Heart right ventricle (tissue), 16 donors: ENCODE data around the gene HOXC13. TPM values are rescaled to one million over a fixed set of nuclear protein-coding genes. Genes with fewer than 3 reads are reported as not detected.

ENCODE experiments used
- ATAC-seq, 8 donors: fragments of 200-7000 bp; cut with Tn5 transposase; one replicate each; pipeline ENCODE4 v1.9.1; 2020; ENCODE audit warnings: mild to moderate bottlenecking in 8 of 8, moderate library complexity in 8 of 8, moderate number of reproducible peaks in 1 of 8
- DNase-seq, 2 donors: peaks; one replicate each; pipeline ENCODE4 v3.0.0-alpha.2; 2020
- H3K27ac ChIP-seq, 10 donors: fragments of 200-600 bp; sonication (generic) in 2 of 10; one replicate each; pipeline versions ENCODE4 v1.5.0 to v1.8.0; 2020 to 2022; ENCODE audit warnings: mild to moderate bottlenecking in 3 of 10
- H3K27me3 ChIP-seq, 7 donors: fragments of 200-600 bp; one replicate each; pipeline ENCODE4 v1.8.0; 2021 to 2022; ENCODE audit warnings: mild to moderate bottlenecking in 2 of 7
- H3K36me3 ChIP-seq, 9 donors: fragments of 200-600 bp; sonication (generic) in 1 of 9; one replicate each; pipeline versions ENCODE4 v1.5.0 to v1.8.0; 2020 to 2022; ENCODE audit warnings: mild to moderate bottlenecking in 2 of 9
- H3K4me1 ChIP-seq, 9 donors: fragments of 200-600 bp; sonication (generic) in 1 of 9; one replicate each; pipeline versions ENCODE4 v1.5.0 to v1.8.0; 2020 to 2022; ENCODE audit warnings: mild to moderate bottlenecking in 4 of 9
- H3K4me3 ChIP-seq, 10 donors: fragments of 200-600 bp; sonication (generic) in 2 of 10; one replicate each; pipeline versions ENCODE4 v1.5.0 to v1.8.0; 2020 to 2022; ENCODE audit warnings: mild to moderate bottlenecking in 7 of 10, moderate library complexity in 2 of 10
- H3K9me3 ChIP-seq, 11 donors: fragments of 200-600 bp in 10 of 11; sonication (generic) in 2 of 11; one replicate each; pipeline versions ENCODE4 v1.5.0 to v1.8.0; 2013 to 2022; ENCODE audit warnings: mild to moderate bottlenecking in 2 of 11, control low read depth in 1 of 11, moderate library complexity in 1 of 11
- WGBS, 2 donors: extraction: QIAGEN DNeasy Blood & Tissue Kit; methylation state at CpG; one replicate each; pipeline ENCODE4 v1.1.7; 2013; ENCODE audit warnings: inconsistent platforms in 1 of 2; 5-methylcytosine and 5-hydroxymethylcytosine counted together
- intact Hi-C, 10 donors: fragments of 100-400 bp; cut with DNase I; formaldehyde crosslinking; loops; one replicate each; pipeline versions ENCODE4 v1.11.1 to v1.14.2; 2022
- polyA plus RNA-seq, 2 donors: library from polyadenylated mRNA; stranded (reverse); fragments of 200-250 nt; gene quantifications; one replicate each; pipeline ENCODE4 v1.2.3, GENCODE V29; 2013
- total RNA-seq, 10 donors: library from RNA; stranded (reverse); fragmentation: NEBNext Ultra II Directional in 3 of 10; extraction: Animal tissue kit (Norgen Biotek cat#: 25700) in 3 of 10; gene quantifications; one replicate each; pipeline versions ENCODE4 v1.2.1 to v1.2.4, GENCODE V29; 2021 to 2023
- TF ChIP-seq, protein P1 (sequence below), 9 donors: fragments of 200-600 bp; sonication (generic) in 2 of 9; IDR thresholded peaks; one replicate each; pipeline versions ENCODE4 v1.5.0 to v1.8.0; 2021 to 2022; ENCODE audit warnings: antibody characterized with exemption in 9 of 9, mild to moderate bottlenecking in 5 of 9, moderate library complexity in 1 of 9
- donor health status: Arrhythmogenic right ventricular cardiomyopathy.
- donor health status: ischemic (EF 13 %, LVEDD 7.1; RV severe dilation, severe dysfunction).
- donor health status: healthy with polysubstance abuse.
- donor health status: DM: no; HTN: yes; CAD: no.
- donor health status: DM: no; HTN: no; CAD: no.
- donor health status: ischemic (EF 25% LVEDD 6.9; RV normal size, moderate dysfunction).
- donor health status: ischemic (EF 25% LVEDD 5.7; RV mildly dilated, moderate dysfunction).
- donor health status: healthy.
- donor health status: DM: yes; HTN: yes; CAD: no.
- donor health status: Ischemic cardiomyopathy.
- donor health status: ischemic (EF 35%, LVEDD 5.7; RV mildly dilated, moderate dysfunction).
- donor health status: nonischemic (EF 11% LVEDD 7.7; RV severe dilation, severe dysfunction).
- donor health status: DM: yes; HTN: yes; CAD: no.
- donor health status: PGD.
- donor health status: ischemic (EF 29% LVEDD 5.4; RV normal size, mild dysfunction).
- donor health status: nonischemic (EF 23%, LVEDD 6.1; RV moderate dilation, normal function).

Gene HOXC13
- total and polyA plus RNA-seq, 12 donors = not detected

DNA sequence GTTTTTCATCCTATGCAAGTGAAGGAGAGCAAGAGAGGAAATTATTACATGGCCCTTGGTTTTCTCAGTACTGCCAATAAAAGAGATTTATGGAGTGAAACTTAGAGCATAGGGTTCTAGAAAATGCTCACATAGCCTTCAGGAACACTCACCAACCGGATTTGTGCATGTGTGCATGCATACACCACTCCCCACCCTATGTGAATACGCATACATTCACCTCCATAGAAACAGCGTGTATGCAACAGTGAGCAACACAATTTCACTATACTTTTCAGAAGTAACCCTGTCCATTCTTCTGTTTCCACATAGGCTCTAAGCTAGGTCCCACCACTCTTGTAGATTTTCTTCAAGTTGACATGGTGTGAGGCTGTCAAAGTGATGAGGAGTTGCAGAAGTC is 31.5 kb upstream of the HOXC13 start:
- Histone ChIP-seq H3K27me3 (peaks cover 0 to 81% (median 62%) of the 10 kb centered on the region in 7 donors), H3K9me3 (no peaks in the 10 kb centered on the region), H3K27ac (no peak overlapping the region), H3K4me1 (no peaks in the 10 kb centered on the region), H3K36me3 (no peaks in the 10 kb centered on the region), H3K4me3 (no peak overlapping the region)
- DNase-seq (no peak), ATAC-seq (no peak)
- WGBS, 2 donors = 64 to 77% methylated on average over 3 of the region's 3 CpGs
- TF ChIP-seq, protein P1, sequence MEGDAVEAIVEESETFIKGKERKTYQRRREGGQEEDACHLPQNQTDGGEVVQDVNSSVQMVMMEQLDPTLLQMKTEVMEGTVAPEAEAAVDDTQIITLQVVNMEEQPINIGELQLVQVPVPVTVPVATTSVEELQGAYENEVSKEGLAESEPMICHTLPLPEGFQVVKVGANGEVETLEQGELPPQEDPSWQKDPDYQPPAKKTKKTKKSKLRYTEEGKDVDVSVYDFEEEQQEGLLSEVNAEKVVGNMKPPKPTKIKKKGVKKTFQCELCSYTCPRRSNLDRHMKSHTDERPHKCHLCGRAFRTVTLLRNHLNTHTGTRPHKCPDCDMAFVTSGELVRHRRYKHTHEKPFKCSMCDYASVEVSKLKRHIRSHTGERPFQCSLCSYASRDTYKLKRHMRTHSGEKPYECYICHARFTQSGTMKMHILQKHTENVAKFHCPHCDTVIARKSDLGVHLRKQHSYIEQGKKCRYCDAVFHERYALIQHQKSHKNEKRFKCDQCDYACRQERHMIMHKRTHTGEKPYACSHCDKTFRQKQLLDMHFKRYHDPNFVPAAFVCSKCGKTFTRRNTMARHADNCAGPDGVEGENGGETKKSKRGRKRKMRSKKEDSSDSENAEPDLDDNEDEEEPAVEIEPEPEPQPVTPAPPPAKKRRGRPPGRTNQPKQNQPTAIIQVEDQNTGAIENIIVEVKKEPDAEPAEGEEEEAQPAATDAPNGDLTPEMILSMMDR (IDR thresholded peaks at IDR 0.05) = no peak
- intact Hi-C loops = no loop called here

GRCh38 chr12:53916788-53917655 is 21.6 kb upstream of the HOXC13 start:
- no peak overlapping the region for H3K4me3 ChIP-seq
- peaks cover 0 to 100% (median 88%) of the 10 kb centered on the region in 7 donors for H3K27me3 ChIP-seq
- no peaks in the 10 kb centered on the region for H3K9me3 ChIP-seq
- no peak for ATAC-seq
- intact Hi-C loops = no loop called here
- H3K36me3 ChIP-seq = no peaks in the 10 kb centered on the region
- DNase-seq = no peak
- H3K27ac ChIP-seq = no peak overlapping the region
- 69 to 72% methylated on average over 5 of the region's 5 CpGs for WGBS, 2 donors
- no peaks in the 10 kb centered on the region for H3K4me1 ChIP-seq
- TF ChIP-seq, protein P1 (IDR thresholded peaks at IDR 0.05) = no peak

DNA sequence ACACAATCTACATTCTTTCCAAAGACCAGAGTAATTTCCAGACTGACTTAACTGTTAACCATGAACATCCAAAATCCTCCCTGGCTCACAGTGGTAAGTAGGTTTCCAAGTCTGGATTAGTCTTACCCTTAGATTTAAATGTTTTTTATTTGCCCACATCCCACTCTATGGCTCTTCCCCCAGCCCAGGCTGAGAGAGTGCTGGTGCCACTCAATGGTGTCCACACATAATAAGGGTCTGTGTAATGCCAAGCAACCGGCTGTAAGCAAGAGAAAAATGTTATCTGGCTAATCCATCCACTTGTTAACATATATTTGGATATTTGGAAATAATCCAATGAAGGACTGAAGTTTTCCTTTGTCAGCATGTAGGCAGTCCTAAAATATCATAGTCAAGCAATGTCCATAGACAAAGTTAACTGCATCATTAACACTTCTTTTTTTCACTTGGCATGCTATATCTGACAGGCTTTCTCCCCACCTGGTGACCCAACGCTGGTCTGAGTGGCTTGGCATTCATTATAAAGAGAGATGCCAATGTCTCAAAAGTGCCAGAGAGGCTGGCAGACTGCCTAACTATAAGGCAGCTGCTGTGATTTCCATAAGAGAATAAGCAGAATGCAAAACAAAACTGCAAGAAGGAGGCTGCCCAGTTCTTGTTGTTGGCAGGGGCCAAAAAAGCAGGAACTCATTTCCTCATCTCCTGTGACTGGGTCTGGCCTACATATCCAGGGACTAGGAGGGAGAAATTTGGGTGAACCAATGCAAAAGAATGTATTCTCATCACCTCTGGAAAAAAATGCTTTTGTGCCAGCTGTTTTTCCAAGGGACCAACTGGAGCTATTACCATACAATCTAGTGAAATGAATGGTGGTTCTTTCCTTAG is 13.9 kb upstream of the HOXC13 start:
- WGBS, 2 donors = 28 to 30% methylated on average over 2 of the region's 2 CpGs
- ATAC-seq (no peak), DNase-seq (no peak)
- Histone ChIP-seq H3K27me3 (peaks cover 15 to 99% (median 94%) of the 10 kb centered on the region in 7 donors), H3K4me3 (no peak overlapping the region), H3K9me3 (peaks cover 0 to 3% (median 0%) of the 10 kb centered on the region in 11 donors), H3K4me1 (peaks cover 0 to 6% (median 0%) of the 10 kb centered on the region in 9 donors), H3K27ac (no peak overlapping the region), H3K36me3 (no peaks in the 10 kb centered on the region)
- intact Hi-C loops = no loop called here
- TF ChIP-seq, protein P1 (IDR thresholded peaks at IDR 0.05) = no peak
